ENCODE results near the gene PAX5. TPM values are rescaled to one million over a fixed set of nuclear protein-coding genes. Genes with fewer than 3 reads are reported as not detected.

PAX5 gene
- total and polyA plus RNA-seq, 2 donors (not counting 1 experiment from before 2014, with no cell fraction given) = 196 to 275 TPM

DNA sequence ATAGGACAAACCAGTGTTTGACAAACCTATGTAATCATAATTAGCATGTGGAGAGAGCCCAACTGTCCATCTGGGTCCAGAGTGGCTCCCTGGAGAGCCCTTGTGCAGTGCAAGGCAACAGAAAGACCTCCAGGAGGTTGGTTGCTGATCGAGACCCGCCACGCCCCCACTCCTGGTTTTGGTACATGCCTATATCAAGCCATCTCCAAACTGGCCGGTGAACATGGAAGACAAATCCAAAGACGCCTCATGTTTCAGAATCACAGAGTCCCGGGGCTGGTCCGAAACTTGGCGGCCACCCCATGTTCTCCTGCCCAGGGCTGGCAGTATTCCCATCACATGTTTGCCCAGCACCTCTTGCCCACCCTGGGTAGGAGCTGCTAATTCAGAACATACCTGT, 140.2 kb downstream of the PAX5 start:
- no peaks in the 10 kb centered on the region for H3K9me3 Mint-ChIP-seq (ENCODE audit: insufficient read depth)
- Histone ChIP-seq H3K36me3 (replicated peaks in 1 of 2; ENCODE audit: control extremely low read depth in 1 of 2, control insufficient read depth in 1 of 2, extremely low read depth in 1 of 2, insufficient read depth in 2 of 2, low read length in 1 of 2) (peaks cover 0 to 95% of the 10 kb centered on the region in 2 experiments), H3K4me1 (ENCODE audit: control insufficient read depth in 2 of 2, insufficient read depth in 2 of 2, low read length in 2 of 2) (peaks cover 0 to 10% of the 10 kb centered on the region in 2 donors), H3K4me3 (ENCODE audit: control extremely low read depth in 1 of 5, extremely low read depth in 1 of 5, insufficient read depth in 1 of 5, low read depth in 2 of 5, low read length in 4 of 5) (no peak overlapping the region), H3K9ac (ENCODE audit: low read length) (no peak overlapping the region), H3K79me2 (ENCODE audit: control insufficient read depth, insufficient read depth, low read length) (peaks cover 100% of the 10 kb centered on the region), H3K27me3 (replicated peaks in 1 of 4; ENCODE audit: control extremely low read depth in 1 of 4, control insufficient read depth in 3 of 4, insufficient read depth in 4 of 4, low read length in 3 of 4) (no peaks in the 10 kb centered on the region), H3K4me2 (replicated peaks; ENCODE audit: low read depth, low read length, poor library complexity, severe bottlenecking) (no peak overlapping the region), H2AFZ (ENCODE audit: insufficient read depth, low read depth, low read length, poor library complexity, severe bottlenecking) (no peak overlapping the region), H4K20me1 (ENCODE audit: control insufficient read depth, insufficient read depth, low read length, poor library complexity, severe bottlenecking) (peaks cover 94% of the 10 kb centered on the region), H3K9me3 (ENCODE audit: control extremely low read depth in 1 of 3, control insufficient read depth in 2 of 3, insufficient read depth in 1 of 3, low read length in 2 of 3) (no peaks in the 10 kb centered on the region), H3K27ac (ENCODE audit: low read length in 2 of 2) (no peak overlapping the region)
- intact Hi-C loops (cut with micrococcal nuclease) = no loop called here
- ChIA-PET CTCF (no interaction called here), POLR2A (no interaction called here)
- no peak overlapping the region for H3K4me3 Mint-ChIP-seq
- 98% methylated on average over 8 of the region's 8 CpGs for WGBS (ENCODE audit: insufficient coverage)
- H3K27ac Mint-ChIP-seq = peak overlapping the region; percentile 8
- H3K27me3 Mint-ChIP-seq = no peaks in the 10 kb centered on the region
- no peak for ATAC-seq (ENCODE audit: low read depth)
- peaks cover 22% of the 10 kb centered on the region for H3K4me1 Mint-ChIP-seq
- TF ChIP-seq EZH2 (IDR thresholded peaks at IDR 0.05; ENCODE audit: borderline replicate concordance, insufficient read depth, low read depth, low read length, poor library complexity, severe bottlenecking) = no peak
- TF ChIP-seq, protein P1, sequence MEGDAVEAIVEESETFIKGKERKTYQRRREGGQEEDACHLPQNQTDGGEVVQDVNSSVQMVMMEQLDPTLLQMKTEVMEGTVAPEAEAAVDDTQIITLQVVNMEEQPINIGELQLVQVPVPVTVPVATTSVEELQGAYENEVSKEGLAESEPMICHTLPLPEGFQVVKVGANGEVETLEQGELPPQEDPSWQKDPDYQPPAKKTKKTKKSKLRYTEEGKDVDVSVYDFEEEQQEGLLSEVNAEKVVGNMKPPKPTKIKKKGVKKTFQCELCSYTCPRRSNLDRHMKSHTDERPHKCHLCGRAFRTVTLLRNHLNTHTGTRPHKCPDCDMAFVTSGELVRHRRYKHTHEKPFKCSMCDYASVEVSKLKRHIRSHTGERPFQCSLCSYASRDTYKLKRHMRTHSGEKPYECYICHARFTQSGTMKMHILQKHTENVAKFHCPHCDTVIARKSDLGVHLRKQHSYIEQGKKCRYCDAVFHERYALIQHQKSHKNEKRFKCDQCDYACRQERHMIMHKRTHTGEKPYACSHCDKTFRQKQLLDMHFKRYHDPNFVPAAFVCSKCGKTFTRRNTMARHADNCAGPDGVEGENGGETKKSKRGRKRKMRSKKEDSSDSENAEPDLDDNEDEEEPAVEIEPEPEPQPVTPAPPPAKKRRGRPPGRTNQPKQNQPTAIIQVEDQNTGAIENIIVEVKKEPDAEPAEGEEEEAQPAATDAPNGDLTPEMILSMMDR (IDR thresholded peaks at IDR 0.05) = no peak
- no peak for DNase-seq

DNA sequence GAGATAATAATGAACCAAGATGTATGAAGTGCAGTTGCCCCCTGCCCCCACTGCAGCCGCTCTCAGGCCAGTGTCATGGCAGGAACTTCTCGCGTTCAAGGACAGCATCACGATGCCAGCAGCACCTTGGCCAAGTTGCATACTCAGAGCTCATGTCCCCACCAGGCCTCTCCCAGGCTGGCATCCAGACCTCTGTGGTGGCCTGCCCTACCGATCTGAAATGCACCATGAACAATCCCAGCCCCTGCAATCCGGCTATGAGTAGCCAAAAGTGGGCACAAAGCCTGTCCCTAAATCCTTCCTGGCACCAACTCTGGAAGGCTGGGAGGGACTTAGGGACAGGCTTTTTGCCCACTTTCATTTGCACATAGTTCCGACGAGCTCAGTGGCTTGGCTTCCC, 140.9 kb downstream of the PAX5 start:
- intact Hi-C loops (cut with micrococcal nuclease) = no loop called here
- no peak for TF ChIP-seq EZH2 (IDR thresholded peaks at IDR 0.05; ENCODE audit: borderline replicate concordance, insufficient read depth, low read depth, low read length, poor library complexity, severe bottlenecking)
- TF ChIP-seq, protein P1 (IDR thresholded peaks at IDR 0.05) = no peak
- H3K27ac Mint-ChIP-seq = peak overlapping the region; percentile 8
- Histone ChIP-seq H4K20me1 (ENCODE audit: control insufficient read depth, insufficient read depth, low read length, poor library complexity, severe bottlenecking) (peaks cover 94% of the 10 kb centered on the region), H3K9ac (ENCODE audit: low read length) (no peak overlapping the region), H3K79me2 (ENCODE audit: control insufficient read depth, insufficient read depth, low read length) (peaks cover 100% of the 10 kb centered on the region), H3K27ac (ENCODE audit: low read length in 2 of 2) (no peak overlapping the region), H3K4me1 (ENCODE audit: control insufficient read depth in 2 of 2, insufficient read depth in 2 of 2, low read length in 2 of 2) (peaks cover 0 to 13% of the 10 kb centered on the region in 2 donors), H3K4me3 (ENCODE audit: control extremely low read depth in 1 of 5, extremely low read depth in 1 of 5, insufficient read depth in 1 of 5, low read depth in 2 of 5, low read length in 4 of 5) (no peak overlapping the region), H3K4me2 (replicated peaks; ENCODE audit: low read depth, low read length, poor library complexity, severe bottlenecking) (no peak overlapping the region), H2AFZ (ENCODE audit: insufficient read depth, low read depth, low read length, poor library complexity, severe bottlenecking) (no peak overlapping the region), H3K27me3 (replicated peaks in 1 of 4; ENCODE audit: control extremely low read depth in 1 of 4, control insufficient read depth in 3 of 4, insufficient read depth in 4 of 4, low read length in 3 of 4) (no peaks in the 10 kb centered on the region), H3K36me3 (replicated peaks in 1 of 2; ENCODE audit: control extremely low read depth in 1 of 2, control insufficient read depth in 1 of 2, extremely low read depth in 1 of 2, insufficient read depth in 2 of 2, low read length in 1 of 2) (peaks cover 0 to 92% of the 10 kb centered on the region in 2 experiments), H3K9me3 (ENCODE audit: control extremely low read depth in 1 of 3, control insufficient read depth in 2 of 3, insufficient read depth in 1 of 3, low read length in 2 of 3) (no peaks in the 10 kb centered on the region)
- 95% methylated on average over 8 of the region's 8 CpGs for WGBS (ENCODE audit: insufficient coverage)
- DNase-seq (no peak), ATAC-seq (ENCODE audit: low read depth) (no peak)
- CTCF ChIA-PET = no interaction called here
- POLR2A ChIA-PET = no interaction called here
- no peaks in the 10 kb centered on the region for H3K27me3 Mint-ChIP-seq
- H3K4me1 Mint-ChIP-seq = peaks cover 30% of the 10 kb centered on the region
- H3K4me3 Mint-ChIP-seq = no peak overlapping the region
- H3K9me3 Mint-ChIP-seq (ENCODE audit: insufficient read depth) = no peaks in the 10 kb centered on the region

All from B cell (primary cell).